ENCODE results near the gene PLEKHO1. TPM values are rescaled to one million over a fixed set of nuclear protein-coding genes. Genes with fewer than 3 reads are reported as not detected.

Gene PLEKHO1
- 100 to 1,000 TPM; 251 to 402 (median 338) TPM for total RNA-seq
- 10 to 100 TPM; 14.1 to 65.0 (median 28.2) TPM for polyA plus RNA-seq

DNA sequence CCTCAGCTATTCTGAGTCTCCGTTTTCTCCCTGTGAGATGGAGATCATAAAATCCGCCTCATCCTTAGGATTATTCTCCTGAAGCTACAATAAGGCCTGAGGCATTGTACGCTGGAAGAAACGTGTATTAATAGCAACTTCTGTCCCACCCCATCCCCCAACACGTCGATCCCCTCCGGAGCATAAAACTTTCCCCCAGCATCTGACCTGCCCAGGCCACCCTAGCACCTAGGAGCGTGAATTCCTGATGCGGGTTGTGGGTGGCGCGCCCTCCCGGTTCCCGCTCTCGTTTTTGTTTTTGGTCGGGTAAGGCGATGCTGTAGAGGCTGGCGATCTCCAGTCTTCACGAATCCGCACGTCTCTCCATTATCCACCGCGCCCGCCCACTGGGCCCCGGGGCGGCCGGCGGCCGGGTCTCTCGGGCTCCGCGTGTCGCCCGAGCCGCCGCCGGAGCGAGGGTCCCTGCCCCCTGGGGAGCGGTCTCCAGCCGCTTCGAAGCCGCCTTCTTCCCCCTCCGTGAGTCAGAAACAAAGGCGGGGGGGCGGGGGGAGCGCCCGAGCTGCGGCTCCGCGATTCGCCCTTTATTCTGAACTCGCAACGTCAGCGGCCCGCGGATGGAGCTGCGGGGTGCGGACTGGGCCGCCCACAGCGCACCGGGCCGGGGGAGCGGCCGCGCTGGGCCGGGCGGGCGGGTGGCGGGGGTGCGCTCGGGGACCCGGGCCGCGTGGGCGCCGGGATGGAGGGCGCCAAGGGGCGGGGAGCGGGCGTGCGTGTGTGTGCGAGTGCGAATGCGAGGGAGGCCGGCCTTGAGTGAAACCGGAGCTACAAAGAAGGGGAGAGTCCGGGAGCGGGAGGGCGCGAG, at the start of gene PLEKHO1:
TSS of gene PLEKHO1 (plus strand) at position 646 of the 862 bp plus-strand sequence. CDS start 342 bp downstream, outside the sequence.
- Histone ChIP-seq H3K4me3 (peak within 1 kb of the TSS; percentile 73 to 98 (median 96)), H3K27me3 (no peaks in the 10 kb centered on the region), H3K4me1 (peaks cover 0 to 44% (median 28%) of the 10 kb centered on the region in 4 donors), H3K27ac (peak within 1 kb of the TSS; percentile 98 to 100 (median 99)), H3K36me3 (peaks cover 4 to 19% (median 14%) of the 10 kb centered on the region in 4 donors), H3K9me3 (no peaks in the 10 kb centered on the region)
- TF ChIP-seq POLR2AphosphoS5 (IDR thresholded peaks at IDR 0.05), result peak; percentile 75 to 95 (median 90)
- TF ChIP-seq CTCF (IDR thresholded peaks at IDR 0.05), result no peak
- peak in 1 of 4 donors; percentile 26 for TF ChIP-seq EP300 (IDR thresholded peaks at IDR 0.05)
- TF ChIP-seq POLR2A (IDR thresholded peaks at IDR 0.05), result peak; percentile 54 to 79
- intact Hi-C loops (cut with DNase I), result loop anchor here (5.0 kb wide), 2 partner anchors 82 to 413 kb away; partner anchors contain the start of gene VPS45
- 1% methylated on average over 89 of the region's 89 CpGs for WGBS, 2 donors
- peak; percentile 96 for DNase-seq

DNA sequence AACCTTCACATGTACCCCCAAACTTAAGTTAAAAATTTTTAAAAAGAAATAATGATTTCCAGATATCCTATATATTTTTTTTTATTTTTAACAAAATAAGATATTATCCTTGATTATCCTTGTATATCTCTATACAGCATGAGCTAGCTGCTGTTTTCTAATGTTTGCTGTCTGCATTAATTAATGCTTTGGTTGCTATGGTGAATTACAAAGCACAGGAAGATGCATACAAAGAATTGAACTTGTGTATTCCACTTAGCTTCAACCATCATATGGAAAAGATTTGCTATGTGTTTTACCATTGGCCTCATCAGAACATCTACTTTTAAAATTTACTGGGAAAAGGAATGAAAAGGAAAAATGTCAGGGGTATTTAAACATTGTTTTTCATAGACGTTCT, 46.7 kb upstream of the PLEKHO1 start:
- Histone ChIP-seq H3K36me3 (peaks cover 0 to 26% (median 7%) of the 10 kb centered on the region in 4 donors), H3K4me3 (no peak overlapping the region), H3K27me3 (no peaks in the 10 kb centered on the region), H3K9me3 (no peaks in the 10 kb centered on the region), H3K4me1 (no peaks in the 10 kb centered on the region), H3K27ac (no peak overlapping the region)
- TF ChIP-seq POLR2AphosphoS5 (IDR thresholded peaks at IDR 0.05) (no peak), EP300 (IDR thresholded peaks at IDR 0.05) (no peak), CTCF (IDR thresholded peaks at IDR 0.05) (no peak), POLR2A (IDR thresholded peaks at IDR 0.05) (no peak)
- DNase-seq, result no peak
- intact Hi-C loops (cut with DNase I), result no loop called here
- WGBS, 2 donors, result 72 to 73% methylated on average over 1 of the region's 1 CpG

- Histone ChIP-seq H3K4me3 (no peak overlapping the region), H3K27ac (no peak overlapping the region), H3K9me3 (no peaks in the 10 kb centered on the region), H3K4me1 (no peaks in the 10 kb centered on the region), H3K36me3 (no peaks in the 10 kb centered on the region), H3K27me3 (no peaks in the 10 kb centered on the region)
- TF ChIP-seq CTCF (IDR thresholded peaks at IDR 0.05), result no peak
- no peak for TF ChIP-seq POLR2A (IDR thresholded peaks at IDR 0.05)
- no peak for TF ChIP-seq EP300 (IDR thresholded peaks at IDR 0.05)
- no peak for TF ChIP-seq POLR2AphosphoS5 (IDR thresholded peaks at IDR 0.05)
- intact Hi-C loops (cut with DNase I), result no loop called here
- WGBS, 2 donors, result 71 to 84% methylated on average over 7 of the region's 7 CpGs
- DNase-seq, result no peak
Measured at GRCh38 chr1:150106341-150106740, 43.4 kb upstream of the PLEKHO1 start.

DNA sequence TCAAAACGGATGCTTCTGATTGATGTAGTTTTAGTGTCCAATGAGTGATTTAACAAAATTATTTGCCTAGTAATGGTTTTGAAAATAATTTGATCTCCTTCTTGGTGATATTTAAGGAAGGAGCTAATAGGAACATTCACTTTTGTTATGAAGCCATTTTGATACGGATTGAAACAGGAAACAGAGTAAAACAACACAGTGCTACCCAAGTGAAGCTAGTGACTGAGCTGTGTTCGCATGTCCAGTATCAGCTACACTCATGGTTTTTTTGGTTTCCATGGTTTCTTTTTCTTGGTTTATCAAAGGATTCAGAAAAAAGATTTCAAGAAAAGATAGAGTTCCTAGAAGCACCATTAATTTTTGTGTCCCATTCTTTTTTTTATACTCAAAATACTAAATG, 40.1 kb upstream of the PLEKHO1 start:
- H3K4me3 ChIP-seq, result no peak overlapping the region
- no peaks in the 10 kb centered on the region for H3K27me3 ChIP-seq
- H3K27ac ChIP-seq, result no peak overlapping the region
- 57 to 84% methylated on average over 3 of the region's 3 CpGs for WGBS, 2 donors
- H3K9me3 ChIP-seq, result no peaks in the 10 kb centered on the region
- DNase-seq, result no peak
- H3K4me1 ChIP-seq, result no peaks in the 10 kb centered on the region
- intact Hi-C loops (cut with DNase I), result no loop called here
- peaks cover 0 to 22% (median 1%) of the 10 kb centered on the region in 4 donors for H3K36me3 ChIP-seq
- no peak for TF ChIP-seq EP300 (IDR thresholded peaks at IDR 0.05)

DNA sequence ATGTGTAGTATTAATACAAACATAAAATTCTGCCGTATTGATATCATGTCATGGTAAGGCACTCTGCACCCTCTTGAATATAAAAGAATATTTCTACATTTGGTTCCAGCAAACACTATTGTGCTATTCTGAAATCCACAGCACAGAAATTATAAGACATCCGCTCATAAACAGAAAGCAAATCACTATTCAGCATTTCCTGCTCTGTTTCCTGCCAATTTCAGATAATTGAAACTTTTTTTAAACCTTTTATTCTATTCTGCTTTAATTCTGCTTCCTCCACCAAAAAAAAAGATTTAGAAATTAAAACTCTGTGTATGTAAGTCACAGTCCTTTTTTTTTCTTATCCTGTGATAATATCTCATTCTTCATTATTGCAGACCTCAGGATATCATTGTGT, 39.6 kb upstream of the PLEKHO1 start:
- peak overlapping the region in 2 of 4 donors; percentile 0 to 9 for H3K27ac ChIP-seq
- no peaks in the 10 kb centered on the region for H3K4me1 ChIP-seq
- TF ChIP-seq POLR2A (IDR thresholded peaks at IDR 0.05) (no peak), CTCF (IDR thresholded peaks at IDR 0.05) (no peak), POLR2AphosphoS5 (IDR thresholded peaks at IDR 0.05) (no peak)
- H3K9me3 ChIP-seq, result peaks cover 0 to 4% (median 0%) of the 10 kb centered on the region in 4 donors
- peaks cover 0 to 23% (median 1%) of the 10 kb centered on the region in 4 donors for H3K36me3 ChIP-seq
- H3K27me3 ChIP-seq, result no peaks in the 10 kb centered on the region
- no peak for DNase-seq
- H3K4me3 ChIP-seq, result no peak overlapping the region
- 51 to 90% methylated on average over 2 of the region's 2 CpGs for WGBS, 2 donors
- intact Hi-C loops (cut with DNase I), result no loop called here
